OCI-LY1 (cell line): ENCODE data around the gene TMEM239.

Experiments used
- EZH2 ChIP-seq: fragments of 200-600 bp; sonication (generic), shearing (Covaris generic); IDR thresholded peaks from 2 replicates; pipeline ENCODE4 v1.8.0; 2017; ENCODE audit warnings: borderline replicate concordance, mixed run types, mild to moderate bottlenecking, antibody characterized with exemption, low read length, moderate library complexity, mixed read lengths
- TF ChIP-seq, protein P1 (sequence below): fragments of 200-600 bp; sonication (generic), shearing (Covaris generic); IDR thresholded peaks from 2 replicates; pipeline ENCODE4 v1.5.1; 2017; ENCODE audit warnings: mild to moderate bottlenecking, antibody characterized with exemption, low read length, moderate library complexity, mixed read lengths

- TF ChIP-seq, protein P1, sequence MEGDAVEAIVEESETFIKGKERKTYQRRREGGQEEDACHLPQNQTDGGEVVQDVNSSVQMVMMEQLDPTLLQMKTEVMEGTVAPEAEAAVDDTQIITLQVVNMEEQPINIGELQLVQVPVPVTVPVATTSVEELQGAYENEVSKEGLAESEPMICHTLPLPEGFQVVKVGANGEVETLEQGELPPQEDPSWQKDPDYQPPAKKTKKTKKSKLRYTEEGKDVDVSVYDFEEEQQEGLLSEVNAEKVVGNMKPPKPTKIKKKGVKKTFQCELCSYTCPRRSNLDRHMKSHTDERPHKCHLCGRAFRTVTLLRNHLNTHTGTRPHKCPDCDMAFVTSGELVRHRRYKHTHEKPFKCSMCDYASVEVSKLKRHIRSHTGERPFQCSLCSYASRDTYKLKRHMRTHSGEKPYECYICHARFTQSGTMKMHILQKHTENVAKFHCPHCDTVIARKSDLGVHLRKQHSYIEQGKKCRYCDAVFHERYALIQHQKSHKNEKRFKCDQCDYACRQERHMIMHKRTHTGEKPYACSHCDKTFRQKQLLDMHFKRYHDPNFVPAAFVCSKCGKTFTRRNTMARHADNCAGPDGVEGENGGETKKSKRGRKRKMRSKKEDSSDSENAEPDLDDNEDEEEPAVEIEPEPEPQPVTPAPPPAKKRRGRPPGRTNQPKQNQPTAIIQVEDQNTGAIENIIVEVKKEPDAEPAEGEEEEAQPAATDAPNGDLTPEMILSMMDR = no peak
- TF ChIP-seq EZH2 = no peak
These were observed 1.5 kb upstream of the TMEM239 start, which contains the start of gene C20orf141 for GRCh38 chr20:2814587-2815051.
